Hematopoietic multipotent progenitor cell (in vitro differentiated cells): ENCODE results near the gene ZNF726. TPM values are rescaled to one million over a fixed set of nuclear protein-coding genes. Genes with fewer than 3 reads are reported as not detected.
A peak's percentile ranks its signal among the peaks of the same experiment; 100 is the strongest.
"Not testable (repeated sequence)": the region's sequence is repeated elsewhere in the genome, so short reads cannot be mapped to it uniquely, and the experiment has no call there.

ENCODE experiments used
- DNase-seq, 3 donors: peaks; one replicate each; pipeline ENCODE4 v3.0.0-alpha.2; 2011 to 2015; ENCODE audit warnings: low read depth in 2 of 3, low spot score in 2 of 3
- total RNA-seq: library from RNA; depleted of rRNA; stranded (reverse); fragments of >200 nt; gene quantifications from one replicate; pipeline ENCODE4 v1.2.3, GENCODE V29; 2012

The ZNF726 gene
- total RNA-seq = 9.7 TPM

GRCh38 chr19:23914402-23915286 lies at the start of gene ZNF726:
ZNF726 (plus strand) TSS chr19:23914886; CDS start chr19:23914995, 109 bp downstream.
- peak; percentile 59 to 98 (median 94) for DNase-seq

DNA sequence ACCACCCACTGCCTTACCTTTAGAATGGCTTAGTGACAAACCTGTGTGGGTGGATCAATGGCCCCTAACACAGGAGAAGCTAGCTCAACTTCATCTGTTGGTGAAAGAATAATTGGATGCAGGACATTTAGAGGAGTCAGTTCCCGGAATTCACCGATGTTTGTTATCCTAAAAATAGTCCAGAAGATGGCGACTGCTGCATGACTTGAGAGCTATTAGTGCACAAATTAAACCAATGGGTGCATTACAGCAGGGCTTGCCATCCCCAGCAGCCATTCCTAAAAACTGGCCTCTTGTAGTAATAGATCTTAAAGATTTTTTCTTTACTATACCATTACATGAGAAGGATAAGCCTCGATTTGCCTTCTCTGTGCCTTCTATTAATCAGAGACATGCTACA lies 46.8 kb upstream of the ZNF726 start:
- DNase-seq = no peak

DNA sequence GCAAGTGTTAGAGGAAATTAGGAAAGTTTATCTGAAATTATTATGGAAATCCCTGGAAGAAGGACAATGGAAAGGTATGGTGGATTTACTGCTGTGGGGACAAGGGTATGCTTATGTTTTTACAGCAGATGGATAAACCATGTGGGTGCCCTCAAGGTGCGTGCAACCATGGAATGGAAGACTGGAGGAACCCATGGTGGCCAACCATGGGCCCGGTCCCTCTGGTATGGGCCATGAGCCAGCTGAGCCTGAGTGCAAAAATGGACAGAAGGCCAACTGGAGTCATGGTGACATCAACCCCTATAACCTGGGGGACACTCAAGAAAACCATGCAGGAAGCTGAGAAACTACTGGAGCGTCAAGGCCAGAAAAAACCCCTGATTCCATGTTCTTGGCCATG lies 46.1 kb upstream of the ZNF726 start:
- no peak for DNase-seq

GRCh38 chr19:23872282-23872919 lies 42.3 kb upstream of the ZNF726 start:
- DNase-seq = no peak

- DNase-seq = no peak
These were observed 38.4 kb upstream of the ZNF726 start for GRCh38 chr19:23876261-23876660.

GRCh38 chr19:23876756-23877155 lies 37.9 kb upstream of the ZNF726 start:
- not testable (repeated sequence) for DNase-seq

GRCh38 chr19:23882493-23882892 lies 32.2 kb upstream of the ZNF726 start:
- no peak for DNase-seq

GRCh38 chr19:23884363-23884762 lies 30.3 kb upstream of the ZNF726 start:
- no peak for DNase-seq

DNA sequence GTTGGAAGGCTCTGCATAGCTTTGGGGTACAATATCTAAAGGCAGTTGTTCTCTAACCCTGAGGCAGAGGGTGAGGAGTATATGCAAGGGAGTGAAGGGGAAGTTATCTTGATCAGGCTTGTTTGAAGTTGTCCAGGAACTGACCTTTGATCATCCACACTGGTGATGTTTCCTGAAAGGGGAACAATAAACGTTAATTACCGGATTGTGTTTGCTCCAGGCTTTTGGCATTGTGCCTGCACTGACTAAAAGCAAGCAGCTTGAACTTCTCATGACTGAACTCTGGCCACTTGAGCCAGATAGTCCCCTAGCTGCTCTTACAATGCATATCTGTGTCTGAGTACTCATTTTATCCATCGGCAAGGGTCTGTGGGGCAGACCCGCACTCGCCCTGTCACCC lies 27.0 kb upstream of the ZNF726 start:
- no peak for DNase-seq

DNA sequence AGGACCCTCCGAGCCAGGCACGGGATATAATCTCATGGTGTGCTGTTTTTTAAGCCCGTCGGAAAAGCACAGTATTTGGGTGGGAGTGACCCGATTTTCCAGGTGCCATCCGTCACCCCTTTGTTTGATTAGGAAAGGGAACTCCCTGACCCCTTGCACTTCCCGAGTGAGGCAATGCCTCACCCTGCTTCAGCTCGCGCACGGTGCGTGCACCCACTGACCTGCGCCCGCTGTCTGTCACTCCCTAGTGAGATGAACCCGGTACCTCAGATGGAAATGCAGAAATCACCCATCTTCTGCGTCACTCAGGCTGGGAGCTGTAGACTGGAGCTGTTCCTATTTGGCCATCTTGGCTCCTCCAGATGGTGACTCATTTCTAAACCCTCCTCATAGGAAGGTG lies 18.6 kb upstream of the ZNF726 start:
- DNase-seq = not testable (repeated sequence)

- no peak for DNase-seq
These were observed 17.8 kb upstream of the ZNF726 start for GRCh38 chr19:23896912-23897311.

DNA sequence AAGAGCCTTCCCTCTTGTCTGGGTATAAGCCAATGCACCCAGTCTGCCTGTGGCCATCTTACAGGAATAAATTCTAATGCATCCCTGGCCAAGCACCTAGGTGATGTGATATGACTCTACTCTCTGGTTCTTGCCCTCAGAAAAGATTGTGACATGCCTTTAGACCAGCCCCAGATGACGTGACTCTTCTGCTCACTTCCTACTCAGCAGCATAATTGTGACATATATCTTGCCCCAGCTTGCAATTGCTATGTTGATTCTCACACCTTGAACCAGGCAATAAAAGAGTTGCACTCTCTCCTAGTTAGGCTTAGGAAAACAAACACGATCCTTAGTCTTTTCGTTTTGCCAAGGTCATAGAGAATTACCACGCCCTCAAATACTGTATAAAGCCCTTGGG lies 13.3 kb upstream of the ZNF726 start:
- no peak for DNase-seq

DNA sequence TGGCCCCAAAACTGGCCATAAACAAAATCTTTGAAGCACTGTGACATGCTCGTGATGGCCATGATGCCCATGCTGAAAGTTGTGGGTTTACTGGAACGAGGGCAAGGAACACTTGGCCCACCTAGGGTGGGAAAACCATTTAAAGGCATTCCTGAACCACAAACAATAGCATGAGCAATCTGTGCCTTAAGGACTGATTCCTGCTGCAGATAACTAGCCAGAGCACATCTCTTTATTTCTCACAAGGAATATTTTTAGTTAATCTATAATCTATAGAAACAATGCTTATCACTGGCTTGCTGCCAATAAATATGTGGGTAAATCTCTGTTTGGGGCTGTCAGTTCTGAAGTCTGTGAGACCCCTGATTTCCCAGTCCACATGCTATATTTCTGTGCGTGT lies 10.3 kb upstream of the ZNF726 start:
- no peak for DNase-seq

GRCh38 chr19:23905771-23906170 lies 8.9 kb upstream of the ZNF726 start:
- DNase-seq = no peak

DNA sequence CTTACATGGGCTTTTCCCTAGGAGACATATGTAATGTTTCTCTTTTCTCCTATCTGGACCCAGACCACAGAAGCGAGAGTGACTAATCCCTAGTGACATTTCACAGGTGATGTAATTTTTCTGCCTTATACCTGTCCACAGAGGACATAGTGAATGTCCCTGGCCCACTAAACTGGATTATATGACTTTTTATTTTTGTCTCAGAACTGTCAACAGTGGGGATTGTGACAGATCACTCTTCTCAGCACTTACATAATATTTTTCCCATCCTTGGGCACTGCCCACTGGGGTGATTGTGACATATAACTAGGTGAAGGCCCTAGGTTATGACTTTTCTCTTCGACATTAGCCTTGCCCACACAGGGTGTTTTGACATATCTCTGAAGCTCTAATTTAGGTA lies 7.9 kb upstream of the ZNF726 start:
- no peak for DNase-seq

- no peak for DNase-seq
These were observed 6.5 kb upstream of the ZNF726 start for GRCh38 chr19:23908165-23908564.

- DNase-seq = no peak
These were observed 5.5 kb upstream of the ZNF726 start for GRCh38 chr19:23909222-23909621.

DNA sequence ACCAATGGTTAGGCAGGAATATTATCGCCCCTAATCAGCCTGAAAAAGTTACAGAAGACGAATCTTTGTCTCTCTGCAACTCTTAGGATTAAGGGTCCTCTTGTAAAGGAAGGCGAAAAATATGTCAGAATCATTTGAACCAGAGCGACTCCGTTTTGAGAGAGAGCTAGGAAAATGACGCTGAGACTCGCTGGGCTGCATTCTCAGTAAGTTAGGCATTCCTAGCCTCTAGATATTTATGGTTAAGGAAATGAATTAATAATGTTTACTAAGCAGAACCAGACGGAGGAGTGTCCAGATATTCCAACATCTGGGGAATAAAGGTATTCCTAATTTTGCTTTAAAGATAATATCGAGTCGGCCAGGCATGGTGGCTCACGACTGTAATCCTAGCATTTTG lies 755 bp upstream of the ZNF726 start:
- DNase-seq = no peak

DNA sequence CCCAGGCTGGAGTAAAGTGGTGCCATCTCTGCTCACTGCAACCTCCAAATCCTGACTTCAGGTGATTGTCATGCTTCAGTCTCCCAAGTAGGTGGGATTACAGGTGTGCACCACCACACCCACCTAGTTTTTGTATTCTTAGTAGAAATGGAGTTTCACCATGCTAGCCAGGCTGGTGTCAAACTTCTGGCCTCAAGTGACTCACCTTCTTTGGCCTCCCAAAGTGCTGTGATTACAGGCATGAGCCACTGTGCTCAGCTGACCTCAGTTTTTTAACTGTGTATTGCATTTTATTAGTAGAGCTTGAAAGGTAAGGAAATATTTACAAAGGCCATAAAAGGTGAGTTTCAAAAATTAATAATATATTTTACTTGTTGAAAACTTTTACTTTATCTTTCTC lies 2.3 kb downstream of the ZNF726 start:
- no peak for DNase-seq

- DNase-seq = no peak
These were observed 3.2 kb downstream of the ZNF726 start for GRCh38 chr19:23917856-23918255.

- DNase-seq = no peak
These were observed 10.6 kb downstream of the ZNF726 start for GRCh38 chr19:23925285-23925684.

GRCh38 chr19:23932878-23933277 lies 18.2 kb downstream of the ZNF726 start:
- no peak for DNase-seq
